Neuronal stem cell (in vitro differentiated cells): ENCODE results near the gene NXN.

ENCODE experiments used
- DNase-seq: peaks from one replicate; pipeline ENCODE4 v3.0.0-alpha.2; 2013; ENCODE audit warnings: low spot score
- H2AFZ ChIP-seq: one replicate; pipeline ENCODE4 v1.6.1; 2013; ENCODE audit warnings: mild to moderate bottlenecking, low read length, inconsistent platforms
- H2AK5ac ChIP-seq: 2 replicates; pipeline ENCODE4 v1.6.1; 2013; ENCODE audit warnings: low read depth, mild to moderate bottlenecking, inconsistent platforms, low read length, moderate library complexity, mixed read lengths
- H2BK120ac ChIP-seq: 2 replicates; pipeline ENCODE4 v1.6.1; 2013; ENCODE audit warnings: low read depth, mild to moderate bottlenecking, inconsistent platforms, low read length, moderate library complexity, mixed read lengths
- H2BK12ac ChIP-seq: one replicate; pipeline ENCODE4 v1.6.1; 2013; ENCODE audit warnings: low read length, inconsistent platforms
- H2BK15ac ChIP-seq: 2 replicates; pipeline ENCODE4 v1.6.1; 2013; ENCODE audit warnings: mild to moderate bottlenecking, low read length, inconsistent platforms, mixed read lengths
- H2BK5ac ChIP-seq: one replicate; pipeline ENCODE4 v1.6.1; 2013; ENCODE audit warnings: inconsistent platforms, mild to moderate bottlenecking, low read length, moderate library complexity
- H3K14ac ChIP-seq: one replicate; pipeline ENCODE4 v1.6.1; 2013; ENCODE audit warnings: low read length, inconsistent platforms
- H3K18ac ChIP-seq: 2 replicates; pipeline ENCODE4 v1.6.1; 2013; ENCODE audit warnings: low read length, inconsistent platforms
- H3K23ac ChIP-seq: 2 replicates; pipeline ENCODE4 v1.6.1; 2013; ENCODE audit warnings: low read depth, mild to moderate bottlenecking, mixed read lengths, low read length, inconsistent platforms; ENCODE audit not compliant: poor library complexity
- H3K27ac ChIP-seq: replicated peaks from 3 replicates; pipeline ENCODE4 v1.5.1; 2013; ENCODE audit warnings: low read length, inconsistent platforms
- H3K27me3 ChIP-seq, 3 experiments: 2 replicates each; pipeline ENCODE4 v1.6.1; 2013; ENCODE audit warnings: low read length in 3 of 3, mild to moderate bottlenecking in 2 of 3, inconsistent platforms in 1 of 3, low read depth in 1 of 3, mixed read lengths in 1 of 3, moderate library complexity in 1 of 3; ENCODE audit not compliant: control insufficient read depth in 3 of 3, insufficient read depth in 3 of 3
- H3K36me3 ChIP-seq, 2 donors: replicated peaks in 1 of 2; 2 replicates each; pipeline ENCODE4 v1.6.1; 2013; ENCODE audit warnings: low read length in 2 of 2; ENCODE audit not compliant: control insufficient read depth in 2 of 2, insufficient read depth in 2 of 2
- H3K4ac ChIP-seq: 2 replicates; pipeline ENCODE4 v1.6.1; 2013; ENCODE audit warnings: inconsistent platforms, mild to moderate bottlenecking, low read length, moderate library complexity
- H3K4me1 ChIP-seq, 2 donors: 1 replicate in 1 of 2; 2 replicates in 1 of 2; pipeline ENCODE4 v1.6.1; 2013; ENCODE audit warnings: low read length in 2 of 2, low read depth in 1 of 2; ENCODE audit not compliant: control insufficient read depth in 2 of 2, insufficient read depth in 1 of 2
- H3K4me2 ChIP-seq: one replicate; pipeline ENCODE4 v1.6.1; 2013; ENCODE audit warnings: mild to moderate bottlenecking, low read length, inconsistent platforms; ENCODE audit not compliant: insufficient read depth, poor library complexity, severe bottlenecking
- H3K4me3 ChIP-seq, 2 donors: 2 replicates each; pipeline ENCODE4 v1.5.1; 2013; ENCODE audit warnings: low read length in 2 of 2, mild to moderate bottlenecking in 2 of 2, inconsistent platforms in 1 of 2, moderate library complexity in 1 of 2
- H3K79me1 ChIP-seq: one replicate; pipeline ENCODE4 v1.6.1; 2013; ENCODE audit warnings: low read depth, mild to moderate bottlenecking, inconsistent platforms, low read length, moderate library complexity
- H3K9ac ChIP-seq: one replicate; pipeline ENCODE4 v1.6.1; 2013; ENCODE audit warnings: mild to moderate bottlenecking, low read depth, low read length, inconsistent platforms; ENCODE audit not compliant: poor library complexity
- H3K9me3 ChIP-seq, 2 donors: replicated peaks in 1 of 2; 2 replicates each; pipeline versions ENCODE3 to v1.6.1; 2013; ENCODE audit warnings: low read length in 2 of 2, mild to moderate bottlenecking in 2 of 2, inconsistent platforms in 1 of 2, low read depth in 1 of 2, mixed read lengths in 1 of 2, moderate library complexity in 1 of 2; ENCODE audit not compliant: control insufficient read depth in 2 of 2, insufficient read depth in 1 of 2
- H4K8ac ChIP-seq: one replicate; pipeline ENCODE4 v1.6.1; 2013; ENCODE audit warnings: low read depth, mild to moderate bottlenecking, inconsistent platforms, low read length, moderate library complexity
- H4K91ac ChIP-seq: one replicate; pipeline ENCODE4 v1.6.1; 2013; ENCODE audit warnings: low read length, low read depth, mild to moderate bottlenecking, inconsistent platforms; ENCODE audit not compliant: poor library complexity
- WGBS, 2 donors: extraction: QIAGEN DNeasy Blood & Tissue Kit; methylation state at CpG; one replicate each; pipeline ENCODE4 v1.1.7; 2013; ENCODE audit warnings: missing lambda C conversion rate in 2 of 2, mixed read lengths in 1 of 2; ENCODE audit not compliant: insufficient read length in 2 of 2, insufficient replicate concordance in 1 of 2; ENCODE audit errors: extremely low coverage in 2 of 2; 5-methylcytosine and 5-hydroxymethylcytosine counted together

NXN gene

GRCh38 chr17:828761-829160, 150.8 kb downstream of the NXN start:
- Histone ChIP-seq H4K8ac (no peak overlapping the region), H2AK5ac (no peak overlapping the region), H3K36me3 (peaks cover 7 to 36% of the 10 kb centered on the region in 2 donors), H3K79me1 (peaks cover 7% of the 10 kb centered on the region), H3K4me2 (no peak overlapping the region), H2AFZ (no peak overlapping the region), H3K4me3 (no peak overlapping the region), H3K4ac (no peak overlapping the region), H3K23ac (no peak overlapping the region), H3K18ac (no peak overlapping the region), H2BK12ac (no peak overlapping the region), H3K14ac (no peak overlapping the region), H3K27me3 (no peaks in the 10 kb centered on the region), H3K9me3 (peaks cover 7 to 26% of the 10 kb centered on the region in 2 donors), H3K9ac (no peak overlapping the region), H2BK120ac (no peak overlapping the region), H2BK5ac (no peak overlapping the region), H2BK15ac (no peak overlapping the region), H4K91ac (no peak overlapping the region), H3K27ac (no peak overlapping the region), H3K4me1 (no peaks in the 10 kb centered on the region)
- DNase-seq, result no peak
- WGBS, 2 donors, result no CpG with 5 or more reads among the region's 5 CpGs

GRCh38 chr17:826778-827177, 152.8 kb downstream of the NXN start:
- H2BK12ac ChIP-seq, result no peak overlapping the region
- peaks cover 16 to 48% of the 10 kb centered on the region in 2 donors for H3K36me3 ChIP-seq
- no CpG with 5 or more reads among the region's 21 CpGs for WGBS, 2 donors

GRCh38 chr17:825216-825615, 154.4 kb downstream of the NXN start:
- Histone ChIP-seq H2BK12ac (no peak overlapping the region), H3K4me1 (no peaks in the 10 kb centered on the region), H3K14ac (no peak overlapping the region), H3K27me3 (no peaks in the 10 kb centered on the region), H2BK15ac (no peak overlapping the region), H2BK5ac (no peak overlapping the region), H4K91ac (no peak overlapping the region), H3K27ac (no peak overlapping the region), H3K4me2 (no peak overlapping the region), H2AFZ (no peak overlapping the region), H2AK5ac (no peak overlapping the region), H4K8ac (no peak overlapping the region), H3K18ac (no peak overlapping the region), H3K4ac (no peak overlapping the region), H3K9me3 (peaks cover 0 to 4% of the 10 kb centered on the region in 2 donors), H3K23ac (no peak overlapping the region), H3K36me3 (peaks cover 16 to 50% of the 10 kb centered on the region in 2 donors), H3K4me3 (no peak overlapping the region), H3K9ac (no peak overlapping the region), H2BK120ac (no peak overlapping the region), H3K79me1 (peaks cover 5% of the 10 kb centered on the region)
- no CpG with 5 or more reads among the region's 17 CpGs for WGBS, 2 donors
- no peak for DNase-seq

More at GRCh38 chr17:826778-827177, 152.8 kb downstream of the NXN start:
- no peak overlapping the region for H2AK5ac ChIP-seq
- H3K9me3 ChIP-seq, result peaks cover under 1 to 10% of the 10 kb centered on the region in 2 donors
- H3K4ac ChIP-seq, result no peak overlapping the region
- H3K4me1 ChIP-seq, result no peaks in the 10 kb centered on the region
- no peak overlapping the region for H4K8ac ChIP-seq
- H2BK120ac ChIP-seq, result no peak overlapping the region
- H2BK5ac ChIP-seq, result peak overlapping the region; percentile 62
- DNase-seq, result no peak
- H3K4me3 ChIP-seq, result no peak overlapping the region
- peaks cover 5% of the 10 kb centered on the region for H3K79me1 ChIP-seq
- no peak overlapping the region for H2AFZ ChIP-seq
- no peak overlapping the region for H3K4me2 ChIP-seq
- peak overlapping the region; percentile 44 for H3K9ac ChIP-seq
- H3K27me3 ChIP-seq, result no peaks in the 10 kb centered on the region
- no peak overlapping the region for H3K27ac ChIP-seq
- H4K91ac ChIP-seq, result no peak overlapping the region
- peak overlapping the region; percentile 19 for H3K18ac ChIP-seq
- peak overlapping the region; percentile 6 for H2BK15ac ChIP-seq
- H3K23ac ChIP-seq, result no peak overlapping the region
- H3K14ac ChIP-seq, result no peak overlapping the region

GRCh38 chr17:824378-824777, 155.2 kb downstream of the NXN start:
- Histone ChIP-seq H2BK120ac (no peak overlapping the region), H4K8ac (no peak overlapping the region), H3K79me1 (peaks cover 5% of the 10 kb centered on the region), H3K18ac (no peak overlapping the region), H3K4ac (no peak overlapping the region), H2AK5ac (no peak overlapping the region), H3K4me2 (no peak overlapping the region), H3K4me3 (no peak overlapping the region), H3K23ac (no peak overlapping the region), H2BK15ac (no peak overlapping the region), H3K27me3 (no peaks in the 10 kb centered on the region), H3K14ac (no peak overlapping the region), H3K9ac (no peak overlapping the region), H3K27ac (no peak overlapping the region), H3K9me3 (no peaks in the 10 kb centered on the region), H2BK5ac (no peak overlapping the region), H2AFZ (no peak overlapping the region), H3K4me1 (no peaks in the 10 kb centered on the region), H3K36me3 (peaks cover 20 to 57% of the 10 kb centered on the region in 2 donors), H4K91ac (no peak overlapping the region), H2BK12ac (no peak overlapping the region)
- WGBS, 2 donors, result no CpG with 5 or more reads among the region's 16 CpGs
- DNase-seq, result no peak
